GM18870 (cell line): ENCODE data around the gene ETV1.

Experiments used
- ATAC-seq: cut with Tn5 transposase; IDR thresholded peaks from one replicate; pipeline ENCODE4 v1.9.1; 2021; ENCODE audit warnings: moderate library complexity; ENCODE audit not compliant: unreplicated experiment

Gene ETV1

DNA sequence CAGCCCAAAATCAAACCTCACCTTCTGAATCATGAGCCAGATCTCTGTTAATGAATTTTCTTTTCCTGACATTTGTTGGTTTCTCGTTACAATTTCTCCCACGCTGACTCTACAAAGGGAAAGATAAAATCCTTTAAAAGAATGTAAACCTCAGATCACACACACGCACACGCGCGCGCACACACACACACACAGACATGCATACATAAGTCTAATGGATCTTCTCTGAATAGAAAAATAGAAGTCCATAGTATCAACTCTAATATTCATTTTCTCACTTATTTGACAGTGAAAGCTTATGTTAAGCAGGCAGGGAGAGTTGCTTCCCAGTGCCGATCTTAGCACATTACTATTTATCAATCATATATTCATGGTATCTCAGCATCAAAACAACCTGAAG, 1.4 kb downstream of the ETV1 start:
- no peak for ATAC-seq

DNA sequence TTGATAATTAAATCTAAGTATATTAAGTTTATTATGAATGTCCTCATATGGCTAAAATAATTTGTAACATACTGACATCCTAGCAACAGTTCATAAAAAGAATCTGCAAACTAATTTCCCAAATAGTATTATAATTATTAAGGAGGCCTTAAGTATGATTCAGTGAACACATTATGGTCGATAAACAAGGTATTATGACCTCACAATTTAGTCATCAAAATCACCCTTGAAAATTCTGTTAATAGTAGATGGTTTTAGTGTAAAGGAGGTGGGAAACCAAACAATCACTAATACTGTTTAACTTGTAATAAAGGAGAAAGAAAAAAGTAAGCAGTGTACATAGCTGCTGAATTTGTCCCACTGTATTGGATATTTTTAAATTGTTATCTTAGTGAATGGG, 2.1 kb downstream of the ETV1 start:
- no peak for ATAC-seq

DNA sequence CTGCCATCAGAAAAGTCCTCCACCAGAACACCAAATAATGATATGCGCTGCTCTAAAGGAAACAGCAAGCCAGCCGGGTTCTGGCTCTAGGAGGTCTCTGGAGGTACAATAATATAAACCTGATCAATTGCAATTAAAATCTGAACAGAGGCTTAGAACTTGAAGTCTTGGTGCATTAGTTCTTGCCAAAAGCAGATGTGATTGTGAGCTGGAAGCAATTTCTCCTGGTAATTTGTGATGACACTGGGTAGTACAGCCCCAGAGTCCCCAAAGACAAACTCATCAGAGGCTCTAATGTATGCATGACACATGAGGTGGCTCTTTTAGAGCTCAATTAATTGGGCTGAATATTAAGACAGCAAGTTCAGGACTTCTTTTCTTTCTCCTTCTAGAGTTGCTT, 3.3 kb downstream of the ETV1 start:
- no peak for ATAC-seq

DNA sequence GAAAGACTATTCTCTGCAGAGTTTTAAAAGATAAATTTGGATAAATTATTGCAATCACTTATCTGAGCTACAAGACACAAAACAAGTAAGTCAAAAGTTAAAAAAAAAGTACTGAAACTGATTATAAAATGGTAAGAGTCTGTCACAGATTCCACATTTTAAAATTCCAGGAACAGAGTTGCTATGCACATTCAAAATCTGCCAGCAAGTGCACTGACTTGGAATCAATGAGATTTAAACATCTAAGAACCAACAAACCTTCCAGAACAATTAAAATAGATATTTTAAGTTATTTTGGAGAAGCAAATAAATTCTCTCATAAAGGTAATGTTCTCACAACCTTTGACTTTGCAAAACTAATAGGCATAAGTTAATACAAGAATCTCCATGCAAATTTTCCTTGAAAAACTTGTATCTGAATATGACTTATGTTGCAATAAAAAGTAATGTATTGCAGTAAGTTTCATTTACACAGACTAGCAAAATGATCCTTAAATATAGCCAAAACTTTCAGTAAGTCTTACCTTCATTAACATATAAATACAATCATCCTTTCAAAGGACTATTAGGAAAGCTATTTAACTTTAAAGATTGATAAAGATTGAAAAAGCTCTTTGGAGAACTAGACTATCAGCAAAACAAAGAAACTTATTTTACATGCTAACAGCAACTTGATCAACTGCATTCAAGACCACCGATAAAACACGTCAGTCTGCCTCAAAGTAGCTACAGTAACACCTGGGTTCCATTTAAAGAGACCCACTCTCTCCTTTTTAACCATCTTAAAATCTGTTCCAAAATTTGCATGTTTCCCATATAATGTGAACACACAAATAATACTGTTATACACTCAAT, 4.4 kb downstream of the ETV1 start:
- no peak for ATAC-seq

DNA sequence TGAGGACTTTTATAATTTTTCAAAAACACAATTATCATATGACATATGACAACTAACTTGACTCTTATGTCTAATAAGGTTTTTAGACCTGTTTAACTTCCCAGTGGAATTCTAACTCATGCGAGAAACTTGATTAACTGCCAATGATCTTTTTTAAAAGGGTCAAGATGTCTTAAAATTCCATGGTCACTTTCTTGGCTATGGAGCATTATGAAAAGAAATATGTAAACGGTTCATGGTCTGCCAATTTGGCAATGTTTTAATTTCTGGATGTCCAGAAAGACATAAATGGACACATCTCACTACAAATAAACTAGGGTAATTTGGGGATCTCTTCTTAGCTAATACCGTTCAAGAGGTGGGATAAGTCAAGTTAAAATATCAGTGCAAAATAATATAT, 5.4 kb downstream of the ETV1 start:
- no peak for ATAC-seq

DNA sequence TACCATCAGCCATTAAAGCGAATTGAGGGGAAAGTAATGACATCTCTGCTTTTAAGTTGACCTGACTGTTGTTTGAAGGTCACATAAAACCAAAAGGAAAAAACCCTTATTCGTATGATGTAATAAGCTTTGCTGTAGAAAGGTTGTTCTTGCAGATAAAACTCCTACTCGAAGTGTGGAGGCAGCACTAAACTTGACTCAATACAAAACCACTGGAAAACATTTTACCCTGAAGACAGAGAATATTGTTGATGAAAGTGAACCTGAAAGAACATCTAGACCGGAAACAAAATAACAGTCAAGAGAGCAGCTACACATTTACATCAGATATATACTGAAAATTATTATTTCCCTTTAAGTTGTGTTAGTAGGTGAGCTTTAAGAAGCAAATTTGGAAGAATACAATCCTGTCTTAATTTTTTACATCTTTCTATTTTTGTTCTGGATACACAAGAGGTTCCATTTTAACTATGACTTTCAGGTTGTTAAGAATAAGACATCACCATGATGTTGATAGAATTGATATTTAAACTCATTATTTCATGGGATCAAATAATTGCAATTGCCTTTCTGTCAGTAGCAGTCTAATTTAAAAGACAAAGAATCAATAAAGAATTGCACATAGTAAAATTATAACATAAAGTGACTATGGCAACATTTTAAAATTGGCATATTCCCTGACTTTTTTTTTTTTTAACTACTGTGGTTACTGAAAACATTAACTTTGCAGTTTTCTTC, 6.4 kb downstream of the ETV1 start:
- ATAC-seq = no peak

DNA sequence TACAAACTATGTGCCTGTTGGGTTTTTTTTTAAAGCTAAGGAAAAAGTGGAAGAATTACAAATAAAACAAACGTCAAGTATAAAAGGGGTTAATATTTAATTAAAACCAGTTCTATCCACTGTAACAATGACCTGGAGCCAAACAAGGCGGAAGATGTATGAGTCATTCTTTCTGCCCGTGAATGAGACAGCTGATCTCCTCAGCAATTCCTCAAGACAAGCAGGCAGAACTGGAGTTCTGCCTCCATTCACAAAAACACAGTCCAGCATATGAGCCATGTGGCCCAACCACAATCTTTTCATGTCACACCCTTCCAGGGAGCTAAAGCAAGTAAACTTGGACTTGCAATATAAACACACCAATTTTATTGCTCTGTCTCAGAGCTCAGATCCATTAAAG, 8.4 kb downstream of the ETV1 start:
- no peak for ATAC-seq

DNA sequence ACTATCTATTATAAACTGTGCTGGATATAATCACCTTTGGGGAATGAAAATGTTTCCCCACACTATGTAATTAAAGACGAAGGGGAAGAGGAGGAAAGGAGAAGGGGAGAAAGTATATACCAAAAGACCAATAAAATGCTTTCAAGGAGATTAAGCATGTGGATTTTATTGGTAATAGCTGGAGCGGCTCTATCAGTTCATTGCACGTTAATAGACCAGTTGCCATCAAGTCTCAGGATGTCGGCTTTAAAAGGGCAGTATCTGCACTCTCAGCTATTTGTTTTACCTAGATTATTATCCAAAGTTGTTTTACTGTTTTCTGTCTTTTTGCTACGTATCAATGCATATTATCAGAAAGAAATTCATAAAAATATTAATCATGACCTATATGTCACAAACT, 9.0 kb downstream of the ETV1 start:
- no peak for ATAC-seq

DNA sequence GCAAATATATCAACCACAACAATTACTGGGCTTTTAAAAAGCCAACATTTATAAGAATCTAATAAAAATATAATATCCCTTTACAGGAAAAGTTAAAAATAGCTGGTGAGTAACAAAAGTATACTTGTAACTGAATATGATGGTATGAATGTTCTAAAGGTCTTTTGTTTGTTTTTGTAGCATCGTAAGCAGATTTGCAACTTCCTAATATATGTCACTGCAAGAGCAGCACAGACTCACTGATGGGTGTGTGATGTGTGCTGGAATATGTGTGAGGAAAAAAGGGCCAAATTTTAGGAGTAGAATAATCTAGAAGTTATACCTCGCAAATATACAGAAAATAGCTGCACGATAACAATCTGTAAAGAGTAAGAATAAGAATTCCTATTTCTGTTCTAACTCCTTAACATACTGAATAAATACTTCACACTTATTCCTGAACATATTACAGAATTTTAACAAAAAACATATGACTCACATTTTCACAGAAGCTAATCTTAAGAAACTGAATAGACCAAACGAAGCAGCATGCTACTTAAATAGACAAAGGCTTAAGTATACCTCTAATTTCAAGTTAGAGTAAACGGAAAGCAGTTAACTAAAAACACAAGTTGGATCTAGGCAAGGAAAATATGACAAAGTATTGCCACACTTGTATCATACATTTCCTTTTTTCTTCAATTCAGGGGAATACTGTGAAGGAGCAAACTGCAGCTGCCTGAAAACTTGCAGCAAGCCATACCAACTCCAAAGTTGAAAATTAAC, 9.6 kb downstream of the ETV1 start:
- ATAC-seq = no peak

DNA sequence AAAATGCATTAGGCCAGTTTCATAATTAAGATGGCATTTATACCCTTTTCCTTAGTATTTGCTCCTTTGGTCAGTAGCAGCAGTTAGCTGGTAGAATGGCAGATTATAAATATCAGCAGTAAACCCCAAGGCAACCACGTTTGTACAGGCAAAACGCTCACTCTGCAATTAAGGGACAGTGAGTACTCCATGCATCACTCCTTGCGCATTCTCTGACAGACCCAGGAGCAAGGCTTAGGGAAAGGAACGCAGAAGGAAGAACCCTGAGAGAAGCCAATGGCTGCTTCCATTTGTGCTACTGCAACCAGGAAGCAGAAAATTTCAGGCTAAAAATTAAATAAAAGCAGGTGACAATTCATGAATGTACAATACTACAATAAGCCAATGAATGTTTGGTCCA, 12.9 kb downstream of the ETV1 start:
- no peak for ATAC-seq

DNA sequence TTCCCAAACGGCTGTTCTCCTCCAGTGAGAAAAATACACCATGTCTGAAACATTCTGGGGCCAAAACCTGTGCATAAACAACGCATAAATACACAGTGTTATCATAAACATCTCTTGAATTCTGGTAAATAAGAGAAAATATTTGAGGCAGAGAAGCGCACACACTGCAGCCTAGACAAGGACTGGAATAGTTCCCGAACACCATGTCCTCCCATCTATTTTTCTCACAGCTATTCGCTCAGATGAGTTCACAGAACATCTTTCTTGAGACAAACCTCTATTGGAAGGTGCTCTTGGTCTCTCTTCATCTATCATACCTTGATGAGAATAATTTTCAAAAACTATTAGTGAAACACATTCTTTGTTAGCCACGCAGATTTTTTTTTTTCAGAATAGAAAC, 24.4 kb downstream of the ETV1 start:
- no peak for ATAC-seq

DNA sequence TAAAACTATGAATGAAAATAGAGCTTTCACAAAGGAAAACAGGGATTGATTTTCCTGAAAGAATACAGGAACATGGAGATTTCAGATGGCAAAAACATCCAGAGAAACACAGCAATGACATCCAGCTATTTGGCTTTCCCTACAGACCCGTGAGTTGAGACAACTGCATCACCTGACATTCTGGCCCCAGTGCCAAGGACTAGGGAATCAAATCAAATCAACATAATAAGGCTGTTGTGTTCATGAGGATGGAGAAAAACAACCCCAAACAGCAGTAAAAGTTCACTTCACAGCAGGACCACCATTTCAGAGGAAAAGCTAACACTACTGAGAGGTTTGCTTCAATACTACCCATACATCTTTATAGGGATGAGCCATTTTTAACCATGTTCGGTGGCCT, 25.5 kb downstream of the ETV1 start:
- ATAC-seq = no peak

DNA sequence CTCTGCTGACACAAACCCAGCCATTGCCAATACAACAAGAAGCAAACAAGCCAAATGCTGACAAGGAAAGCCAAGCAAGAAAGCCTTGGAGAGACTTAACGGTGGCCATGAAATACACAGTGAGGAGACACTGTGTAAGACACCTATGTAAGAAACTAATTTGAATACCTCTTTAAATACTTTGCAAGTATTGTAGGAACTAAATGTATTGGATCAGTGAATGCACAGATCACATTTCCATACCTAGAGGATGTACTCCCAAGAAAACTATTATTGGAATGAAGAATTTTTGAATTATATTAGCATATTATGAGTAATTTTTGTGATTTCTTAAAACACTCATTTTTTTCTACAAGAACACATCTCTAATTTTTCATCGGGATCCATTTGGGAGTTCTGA, 34.0 kb downstream of the ETV1 start:
- no peak for ATAC-seq

DNA sequence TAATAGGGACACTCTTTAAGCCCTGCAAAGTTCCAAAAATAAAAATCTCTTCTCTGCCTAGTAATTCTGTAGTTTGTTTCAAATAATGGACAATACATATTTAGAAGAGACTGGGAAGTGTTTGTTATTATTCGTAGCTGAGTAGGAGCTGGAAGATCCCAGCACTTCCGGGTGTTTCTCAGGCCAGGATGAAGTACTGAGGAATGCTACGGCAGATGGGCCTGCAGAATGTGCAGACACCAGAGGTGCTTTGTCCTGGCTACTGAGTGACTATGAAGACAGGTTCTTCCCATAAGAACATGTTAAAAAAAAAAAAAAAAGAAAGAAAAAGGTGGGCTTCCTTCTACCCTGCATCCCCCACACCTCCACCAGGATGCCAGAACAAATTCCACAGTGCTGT, 36.1 kb downstream of the ETV1 start:
- ATAC-seq = no peak

DNA sequence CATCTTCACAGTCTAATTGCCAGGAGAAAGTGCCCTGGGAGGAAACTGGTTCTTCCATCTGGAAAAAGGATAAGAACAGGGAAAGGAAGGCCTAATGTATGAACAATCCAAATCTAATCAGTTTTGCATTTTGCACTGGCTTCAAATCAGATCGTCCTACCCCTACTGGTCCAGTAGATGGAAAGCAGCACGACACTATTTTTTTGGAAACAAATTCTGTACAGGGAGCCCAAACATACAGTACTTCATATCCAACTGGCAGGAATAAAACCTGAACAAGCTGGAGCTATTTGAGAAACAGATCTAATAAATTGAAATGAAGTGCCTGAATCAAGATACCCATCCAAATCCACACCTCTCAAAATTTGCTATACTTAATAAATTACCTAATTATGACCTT, 36.5 kb downstream of the ETV1 start:
- no peak for ATAC-seq

DNA sequence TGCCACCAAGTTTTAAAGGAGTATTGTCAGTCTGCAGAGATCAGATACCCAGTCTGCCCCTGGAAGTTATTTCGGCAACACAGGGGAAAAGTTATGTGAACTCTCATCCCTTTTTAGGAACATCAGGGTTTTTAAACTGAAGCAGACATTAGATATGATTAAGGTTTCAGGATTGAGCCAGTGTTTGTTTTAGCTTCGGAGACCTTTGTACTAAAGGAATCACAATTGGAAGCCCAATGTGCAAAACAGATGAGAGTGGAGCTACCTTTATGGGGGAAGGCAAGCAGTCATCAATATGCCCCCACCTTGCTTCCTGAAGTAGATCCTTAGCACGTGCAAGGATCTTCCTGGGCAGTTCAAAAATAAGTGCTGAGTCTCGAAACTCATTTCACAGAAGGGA, 39.5 kb downstream of the ETV1 start:
- ATAC-seq = no peak

DNA sequence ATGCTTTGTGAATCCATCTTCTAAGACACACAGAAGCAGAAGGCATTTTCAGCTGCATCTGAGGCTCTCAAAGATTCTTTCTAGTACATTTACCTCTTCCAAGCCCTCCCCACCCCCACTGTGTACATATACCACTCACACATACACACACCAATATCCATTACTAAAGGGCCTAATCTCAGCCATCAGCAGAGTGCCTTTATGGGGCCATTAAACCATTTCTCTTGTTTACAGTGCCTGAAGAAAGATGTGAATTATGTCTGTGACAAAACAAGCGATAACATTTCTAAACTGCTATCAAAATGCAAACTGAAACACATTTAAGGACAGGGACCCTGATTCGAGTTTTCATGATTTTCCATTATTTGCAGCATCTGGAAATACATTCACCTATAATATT, 40.0 kb downstream of the ETV1 start:
- no peak for ATAC-seq

DNA sequence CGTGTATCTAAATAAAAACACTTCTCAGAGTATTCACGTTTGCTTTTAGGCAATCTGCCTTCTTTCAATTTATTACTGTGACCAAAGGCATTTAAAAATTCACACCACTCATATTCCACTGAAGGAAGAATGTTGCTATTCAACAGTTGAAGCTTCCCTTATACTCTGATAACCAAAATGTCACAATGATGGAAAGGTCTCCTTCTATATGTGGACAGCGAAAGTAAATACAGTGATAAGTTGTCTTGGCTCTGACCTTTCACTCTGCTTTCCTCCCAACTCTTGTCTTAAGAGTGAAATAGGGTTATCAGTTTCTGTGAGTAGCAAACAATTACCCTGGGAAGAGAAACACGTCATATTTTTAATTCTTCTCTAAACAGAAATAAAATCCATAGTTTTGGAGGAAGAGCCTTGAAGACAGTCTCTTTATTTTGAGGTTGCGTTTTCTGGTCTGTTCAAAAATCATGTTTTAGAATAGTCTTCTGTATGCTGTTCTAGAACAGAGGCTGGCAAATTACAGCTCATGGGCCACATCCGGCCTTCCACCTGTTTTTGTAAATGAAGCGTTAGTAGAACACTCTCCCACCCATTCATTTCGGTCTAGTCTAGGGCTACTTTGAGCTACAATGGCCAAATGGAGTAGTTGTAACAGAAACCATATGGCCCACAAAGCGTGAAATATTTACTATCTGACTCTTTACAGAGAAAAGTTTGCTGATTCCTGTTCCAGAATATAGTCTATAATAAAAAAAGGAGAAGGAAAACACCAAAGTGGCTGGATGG, 41.3 kb downstream of the ETV1 start:
- no peak for ATAC-seq

DNA sequence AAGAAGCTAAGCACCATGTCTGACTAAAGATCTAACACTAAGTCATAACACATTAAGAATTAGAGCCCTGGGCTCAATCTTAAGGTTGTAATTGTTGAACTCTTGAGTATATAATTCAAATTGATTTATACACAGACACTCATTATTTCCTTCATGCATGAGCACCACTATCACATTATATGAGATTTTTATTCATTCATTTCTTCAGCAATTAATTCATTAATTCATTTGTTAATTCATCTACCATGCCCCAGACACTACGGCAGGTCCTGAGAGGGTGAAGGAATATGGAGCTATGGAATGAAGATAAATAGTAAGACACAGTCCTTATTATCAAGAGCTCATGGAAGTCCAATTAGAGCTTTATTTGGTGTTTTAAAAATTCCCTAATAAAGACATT, 41.9 kb downstream of the ETV1 start:
- no peak for ATAC-seq

DNA sequence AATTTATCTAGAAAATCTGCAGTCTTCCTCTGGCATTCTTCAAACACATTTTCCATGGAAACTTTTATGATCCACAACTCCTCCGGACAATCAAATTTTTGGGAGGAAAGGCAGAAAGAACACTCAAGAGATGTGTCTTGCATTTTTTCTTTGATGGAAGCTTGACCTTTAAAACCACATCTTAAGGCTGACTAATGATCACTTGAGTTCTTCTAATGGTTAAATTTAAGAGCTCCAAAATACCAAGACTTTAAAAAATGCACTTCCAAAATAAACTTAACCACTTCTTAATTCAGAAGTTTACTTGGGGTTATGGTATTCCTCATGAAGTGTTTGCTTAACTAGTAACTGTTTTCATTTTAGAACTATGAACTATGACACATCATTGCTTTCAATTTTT, 43.3 kb downstream of the ETV1 start:
- ATAC-seq = no peak

DNA sequence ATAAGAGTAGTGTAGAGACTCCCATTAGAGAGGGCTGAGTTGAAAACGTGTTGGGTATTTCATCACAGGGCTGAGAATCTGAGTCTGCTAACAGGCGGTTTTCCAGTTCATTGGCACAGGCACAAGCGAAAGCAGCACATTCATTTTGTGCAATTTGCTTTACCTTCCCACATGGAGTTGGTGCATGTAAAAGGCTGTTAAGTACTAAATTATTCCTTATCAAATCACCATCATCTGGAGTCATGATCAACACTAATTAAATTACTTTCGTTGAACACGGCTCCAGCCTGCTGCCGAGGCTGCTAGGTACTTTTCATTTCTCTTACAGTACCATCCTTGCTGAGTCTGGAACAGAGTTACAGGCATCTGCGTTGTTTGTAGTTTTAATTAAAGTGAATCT, 43.8 kb downstream of the ETV1 start:
- no peak for ATAC-seq
